Small intestine (tissue), 7 donors: ENCODE data around the gene DGKD. TPM values are rescaled to one million over a fixed set of nuclear protein-coding genes. Genes with fewer than 3 reads are reported as not detected.
"Not testable (repeated sequence)": the region's sequence is repeated elsewhere in the genome, so short reads cannot be mapped to it uniquely, and the experiment has no call there.

Experiments used
- DNase-seq, 2 donors: peaks; one replicate each; pipeline versions ENCODE4 v3.0.0 to v3.0.0-alpha.2; 2013
- FAIRE-seq: peaks from 2 replicates; lab custom pipeline; 2012; peaks lifted over from hg19 to GRCh38; lab: Jason Lieb, UNC
- H3K27ac ChIP-seq, 3 donors: one replicate each; pipeline ENCODE4 v1.5.1; 2013; ENCODE audit warnings: low read length in 2 of 3, mild to moderate bottlenecking in 2 of 3, control low read depth in 1 of 3, inconsistent platforms in 1 of 3, low read depth in 1 of 3, moderate library complexity in 1 of 3
- H3K27me3 ChIP-seq, 3 donors: one replicate each; pipeline ENCODE4 v1.6.1; 2013; ENCODE audit warnings: low read length in 3 of 3, inconsistent platforms in 1 of 3; ENCODE audit not compliant: control insufficient read depth in 3 of 3, insufficient read depth in 3 of 3
- H3K36me3 ChIP-seq, 3 donors: one replicate each; pipeline ENCODE4 v1.6.1; 2013; ENCODE audit warnings: low read length in 3 of 3, inconsistent platforms in 1 of 3, low read depth in 1 of 3, mild to moderate bottlenecking in 1 of 3, moderate library complexity in 1 of 3; ENCODE audit not compliant: control insufficient read depth in 3 of 3, insufficient read depth in 2 of 3
- H3K4me1 ChIP-seq, 3 donors: one replicate each; pipeline ENCODE4 v1.6.1; 2013; ENCODE audit warnings: low read length in 2 of 3, inconsistent platforms in 1 of 3, low read depth in 1 of 3, mild to moderate bottlenecking in 1 of 3, moderate library complexity in 1 of 3; ENCODE audit not compliant: control insufficient read depth in 3 of 3, insufficient read depth in 2 of 3
- H3K4me3 ChIP-seq, 3 donors: one replicate each; pipeline ENCODE4 v1.5.1; 2013; ENCODE audit warnings: low read length in 3 of 3, control low read depth in 1 of 3, inconsistent platforms in 1 of 3, low read depth in 1 of 3, mild to moderate bottlenecking in 1 of 3, moderate library complexity in 1 of 3
- H3K9me3 ChIP-seq, 2 donors: one replicate each; pipeline ENCODE4 v1.6.1; 2013; ENCODE audit warnings: low read depth in 1 of 2, low read length in 1 of 2; ENCODE audit not compliant: control insufficient read depth in 2 of 2, insufficient read depth in 1 of 2
- WGBS, 3 donors: extraction: QIAGEN DNeasy Blood & Tissue Kit; methylation state at CpG; one replicate each; pipeline ENCODE4 v1.1.7; 2013; 5-methylcytosine and 5-hydroxymethylcytosine counted together
- polyA plus RNA-seq, 4 donors: library from polyadenylated mRNA; stranded (reverse) in 3 of 4; unstranded in 1 of 4; fragments of 200-250 nt in 3 of 4; fragments of 120-200 nt in 1 of 4; gene quantifications; one replicate each; pipeline versions ENCODE4 v1.2.1 to v1.2.3, GENCODE V29; 2013
- donor health status: healthy with polysubstance abuse.
- donor health status: control.
- donor health status: control.
- donor health status: Bipolar disorder and iron deficiency.
- donor health status: healthy.

DGKD gene
- polyA plus RNA-seq, 4 donors: 17.7 to 54.3 (median 37.0) TPM

DNA sequence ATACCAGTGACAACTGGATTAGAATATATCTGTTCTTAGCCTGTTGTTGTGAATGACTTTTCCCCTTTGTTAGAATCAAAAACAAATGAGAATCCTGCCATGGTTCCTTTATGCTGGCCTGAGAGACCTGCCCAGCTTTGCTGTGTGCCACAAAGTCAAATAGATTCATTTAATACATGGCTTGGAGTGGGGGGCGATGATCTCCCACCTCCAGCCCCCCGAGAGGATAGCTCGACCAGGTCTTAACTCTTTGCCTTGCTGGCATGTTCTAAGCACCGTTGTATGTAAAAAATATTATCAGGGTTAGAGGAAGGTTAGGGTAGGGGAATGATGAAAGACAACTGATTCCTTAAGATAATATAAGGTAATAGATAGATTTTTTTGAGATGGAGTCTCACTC is 22.2 kb upstream of the DGKD start:
- Histone ChIP-seq H3K4me1 (peaks cover 0 to 5% (median 2%) of the 10 kb centered on the region in 3 donors), H3K9me3 (no peaks in the 10 kb centered on the region), H3K27ac (peak overlapping the region in 2 of 3 donors; percentile 45 to 67), H3K4me3 (no peak overlapping the region), H3K36me3 (no peaks in the 10 kb centered on the region), H3K27me3 (no peaks in the 10 kb centered on the region)
- no peak for FAIRE-seq
- DNase-seq: no peak
- 90 to 92% (median 90%) methylated on average over 4 of the region's 4 CpGs for WGBS, 3 donors

DNA sequence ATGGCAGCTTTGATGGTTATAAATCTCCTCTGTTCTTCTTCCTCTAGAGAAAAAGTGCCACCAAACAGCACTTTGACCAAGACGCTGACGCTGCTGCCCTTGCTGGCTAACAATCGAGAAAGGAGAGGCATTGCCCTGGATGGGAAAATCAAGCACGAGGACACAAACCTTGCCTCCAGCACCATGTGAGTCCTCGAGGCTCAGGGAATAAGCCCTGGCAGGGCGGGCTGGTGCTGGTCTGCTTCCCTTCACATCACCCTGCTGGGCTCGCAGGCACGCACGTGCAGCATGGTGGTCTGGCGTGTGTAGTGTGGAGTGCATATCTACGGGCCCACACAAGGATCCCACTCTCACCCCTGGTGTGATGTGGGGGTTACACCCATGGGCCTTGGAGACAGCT is 19.4 kb upstream of the DGKD start:
- DNase-seq (no peak), FAIRE-seq (no peak)
- 91 to 97% (median 91%) methylated on average over 11 of the region's 11 CpGs for WGBS, 3 donors
- Histone ChIP-seq H3K9me3 (no peaks in the 10 kb centered on the region), H3K4me1 (peaks cover 2 to 6% (median 6%) of the 10 kb centered on the region in 3 donors), H3K27ac (no peak overlapping the region), H3K36me3 (no peaks in the 10 kb centered on the region), H3K4me3 (no peak overlapping the region), H3K27me3 (no peaks in the 10 kb centered on the region)

DNA sequence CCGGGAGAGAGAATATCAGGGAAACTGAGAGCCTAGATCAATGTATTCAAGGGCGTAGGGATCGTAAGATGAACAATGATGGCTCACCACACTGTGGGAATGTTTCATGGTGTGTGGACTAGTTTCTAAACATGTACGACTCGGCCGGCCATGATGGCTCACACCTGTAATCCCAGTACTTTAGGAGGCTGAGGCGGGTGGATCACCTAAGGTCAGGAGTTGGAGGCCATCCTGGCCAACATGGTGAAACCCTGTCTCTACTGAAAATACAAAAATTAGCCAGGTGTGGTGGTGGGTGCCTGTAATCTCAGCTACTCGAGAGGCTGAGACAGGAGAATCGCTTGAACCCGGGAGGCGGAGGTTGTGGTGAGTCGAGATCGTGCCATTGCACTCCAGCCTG is 18.2 kb upstream of the DGKD start:
- not testable (repeated sequence) for H3K36me3 ChIP-seq, H3K4me3 ChIP-seq, DNase-seq, FAIRE-seq, H3K27me3 ChIP-seq, H3K4me1 ChIP-seq, H3K9me3 ChIP-seq, H3K27ac ChIP-seq
- 68 to 82% (median 76%) methylated on average over 13 of the region's 13 CpGs for WGBS, 3 donors

DNA sequence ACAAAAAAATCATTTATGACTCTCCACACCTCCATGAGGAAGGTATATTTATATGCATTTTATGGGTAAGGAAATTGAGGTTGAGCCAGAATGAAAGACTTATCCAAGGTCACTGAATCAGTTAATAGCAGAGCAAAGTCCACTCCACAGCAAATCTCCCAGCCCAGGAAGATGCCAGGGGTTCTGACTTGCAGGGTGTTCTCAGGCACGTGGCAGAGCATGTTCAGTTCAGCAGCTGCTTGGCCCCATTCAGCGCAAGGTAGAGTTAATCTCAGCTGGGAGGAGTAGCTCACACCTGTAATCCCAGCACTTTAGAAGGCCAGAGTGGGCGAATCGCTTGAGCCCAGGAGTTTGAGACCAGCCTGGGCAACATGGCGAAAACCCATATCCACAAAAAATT is 17.8 kb upstream of the DGKD start:
- Histone ChIP-seq H3K27me3 (no peaks in the 10 kb centered on the region), H3K4me3 (no peak overlapping the region), H3K9me3 (no peaks in the 10 kb centered on the region), H3K4me1 (peaks cover 2 to 6% (median 6%) of the 10 kb centered on the region in 3 donors), H3K36me3 (no peaks in the 10 kb centered on the region), H3K27ac (peak overlapping the region in 2 of 3 donors; percentile 30 to 37)
- peak; percentile 82 to 97 for DNase-seq
- FAIRE-seq: no peak
- 20 to 59% (median 34%) methylated on average over 5 of the region's 5 CpGs for WGBS, 3 donors

DNA sequence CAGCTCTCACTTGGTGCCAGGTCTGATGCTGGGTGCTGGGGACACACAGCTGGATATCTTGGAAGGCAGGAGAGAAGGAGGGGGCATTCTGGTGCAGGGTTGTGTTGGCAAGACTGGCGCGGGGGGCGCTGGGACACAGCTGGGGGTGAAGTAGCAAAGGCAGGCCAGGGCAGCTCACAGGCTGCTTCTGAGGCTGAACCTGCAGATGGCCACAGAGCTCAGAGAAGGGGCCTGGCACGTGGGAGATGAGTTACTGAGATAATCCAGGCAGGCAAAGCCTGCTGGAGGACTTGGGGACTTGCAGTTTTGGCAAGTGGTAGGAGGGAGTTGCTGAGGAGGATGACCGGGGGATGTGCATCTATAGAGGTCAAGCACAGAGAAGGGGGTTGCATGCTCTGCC is 16.2 kb upstream of the DGKD start:
- no peaks in the 10 kb centered on the region for H3K27me3 ChIP-seq
- H3K27ac ChIP-seq: no peak overlapping the region
- WGBS, 3 donors: 79 to 83% (median 80%) methylated on average over 5 of the region's 5 CpGs
- DNase-seq (no peak), FAIRE-seq (no peak)
- peaks cover 2 to 6% (median 6%) of the 10 kb centered on the region in 3 donors for H3K4me1 ChIP-seq
- no peaks in the 10 kb centered on the region for H3K9me3 ChIP-seq
- H3K36me3 ChIP-seq: no peaks in the 10 kb centered on the region
- H3K4me3 ChIP-seq: no peak overlapping the region

DNA sequence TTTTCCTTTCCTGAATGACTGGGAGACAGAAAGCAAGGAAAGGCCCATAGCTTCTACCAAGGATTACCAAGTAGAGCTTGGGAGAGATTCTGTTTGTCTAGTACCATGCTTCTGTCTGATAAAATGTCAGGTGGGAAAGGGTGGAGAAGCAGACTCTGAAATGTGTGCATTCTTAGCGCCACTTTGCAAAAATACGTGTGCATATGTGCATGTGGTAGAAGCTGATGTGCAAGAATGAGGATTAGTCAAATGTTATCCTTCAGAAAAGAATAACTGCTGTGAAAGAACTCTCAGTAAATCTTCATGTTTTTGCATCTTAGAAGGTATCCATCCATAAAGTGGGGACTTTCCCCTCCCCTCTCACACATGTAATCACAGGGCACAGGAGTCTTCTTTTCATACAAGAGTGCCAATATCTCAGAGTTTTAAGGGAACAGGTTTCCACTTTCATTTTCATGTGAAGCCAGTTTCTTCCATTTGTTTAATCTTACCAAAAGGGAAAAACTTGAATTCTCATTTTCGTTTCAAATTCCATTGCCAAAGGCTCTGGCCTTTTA is 15.4 kb upstream of the DGKD start:
- Histone ChIP-seq H3K36me3 (no peaks in the 10 kb centered on the region), H3K27ac (no peak overlapping the region), H3K27me3 (no peaks in the 10 kb centered on the region), H3K9me3 (no peaks in the 10 kb centered on the region), H3K4me1 (peaks cover 0 to 6% (median 6%) of the 10 kb centered on the region in 3 donors), H3K4me3 (no peak overlapping the region)
- DNase-seq (no peak), FAIRE-seq (no peak)
- 62 to 77% (median 71%) methylated on average over 3 of the region's 3 CpGs for WGBS, 3 donors

DNA sequence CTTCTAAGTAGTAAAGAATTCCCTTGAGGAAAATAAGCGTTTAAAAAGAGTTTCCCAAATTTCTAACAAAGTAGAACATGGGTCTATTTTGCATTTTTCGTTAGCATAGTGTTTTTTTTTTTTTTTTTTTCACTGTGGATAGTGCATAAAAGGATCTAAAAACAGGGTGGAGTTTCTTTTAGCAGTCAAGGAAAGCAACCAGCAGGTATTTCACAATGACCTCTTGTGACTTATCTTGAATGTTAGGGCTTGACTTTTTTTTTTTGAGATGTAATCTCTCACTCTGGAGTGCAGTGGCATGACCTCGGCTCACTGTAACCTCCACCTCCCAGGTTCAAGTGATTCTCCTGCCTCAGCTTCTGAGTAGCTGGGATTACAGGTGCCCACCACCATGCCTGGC is 14.9 kb upstream of the DGKD start:
- H3K27ac ChIP-seq: no peak overlapping the region
- no peaks in the 10 kb centered on the region for H3K27me3 ChIP-seq
- H3K9me3 ChIP-seq: no peaks in the 10 kb centered on the region
- H3K36me3 ChIP-seq: no peaks in the 10 kb centered on the region
- peaks cover 0 to 6% (median 6%) of the 10 kb centered on the region in 3 donors for H3K4me1 ChIP-seq
- FAIRE-seq (no peak), DNase-seq (peak in 1 of 2 donors; percentile 58)
- WGBS, 3 donors: 23 to 51% (median 31%) methylated on average over 3 of the region's 3 CpGs
- H3K4me3 ChIP-seq: no peak overlapping the region

DNA sequence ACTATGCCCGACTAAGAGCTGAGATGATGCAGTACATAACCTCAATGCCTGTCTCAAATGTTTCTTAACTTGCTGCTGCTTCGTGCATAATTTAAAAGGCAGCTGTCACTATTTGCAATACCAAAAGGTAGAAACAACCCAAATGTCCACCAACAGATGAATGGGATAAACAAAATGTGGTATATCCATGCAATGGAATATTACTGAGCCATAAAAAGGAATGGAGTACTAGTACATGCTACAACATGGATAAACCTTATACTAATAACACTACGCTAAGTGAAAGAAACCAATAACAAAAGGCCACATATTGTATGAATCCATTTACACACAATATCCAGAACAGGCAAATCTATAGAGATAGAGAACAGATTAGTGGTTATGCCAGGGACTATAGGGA is 13.0 kb upstream of the DGKD start:
- no peaks in the 10 kb centered on the region for H3K9me3 ChIP-seq
- no peaks in the 10 kb centered on the region for H3K27me3 ChIP-seq
- 97 to 98% (median 97%) methylated on average over 3 of the region's 3 CpGs for WGBS, 3 donors
- H3K4me1 ChIP-seq: peaks cover 0 to 6% (median 6%) of the 10 kb centered on the region in 3 donors
- FAIRE-seq (no peak), DNase-seq (no peak)
- H3K36me3 ChIP-seq: no peaks in the 10 kb centered on the region
- no peak overlapping the region for H3K27ac ChIP-seq
- H3K4me3 ChIP-seq: no peak overlapping the region

DNA sequence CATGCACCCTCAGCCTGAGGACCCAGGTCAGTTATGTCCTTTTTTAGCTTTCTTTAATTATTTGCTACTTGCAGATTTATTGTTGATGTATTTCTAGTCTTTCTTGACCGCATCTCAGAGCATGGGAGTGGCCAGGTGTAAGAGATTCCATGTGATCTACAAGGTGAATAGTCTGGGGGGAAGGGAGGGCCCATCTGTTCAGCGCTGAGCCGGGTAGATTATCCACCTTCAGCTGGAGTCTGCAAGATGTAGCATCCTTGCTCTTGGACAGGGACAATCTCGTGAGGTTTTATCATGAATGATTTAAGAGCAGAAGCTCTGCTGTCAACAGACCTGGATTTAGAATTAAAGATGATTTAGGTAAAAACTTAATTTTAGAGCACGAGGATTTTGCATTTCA is 12.0 kb upstream of the DGKD start:
- H3K36me3 ChIP-seq: no peaks in the 10 kb centered on the region
- H3K27me3 ChIP-seq: no peaks in the 10 kb centered on the region
- FAIRE-seq (no peak), DNase-seq (no peak)
- no peak overlapping the region for H3K4me3 ChIP-seq
- H3K4me1 ChIP-seq: peaks cover 0 to 6% (median 0%) of the 10 kb centered on the region in 3 donors
- no peaks in the 10 kb centered on the region for H3K9me3 ChIP-seq
- H3K27ac ChIP-seq: no peak overlapping the region
- 77 to 87% (median 79%) methylated on average over 5 of the region's 5 CpGs for WGBS, 3 donors
